Panc1 (cell line): ENCODE measurements around the gene CDK18. TPM values are rescaled to one million over a fixed set of nuclear protein-coding genes. Genes with fewer than 3 reads are reported as not detected.

ENCODE experiments used
- total RNA-seq: library from RNA; stranded (reverse); gene quantifications from one replicate; pipeline ENCODE4 v1.2.1, GENCODE V29; 2021; ENCODE audit not compliant: unreplicated experiment

Gene CDK18
- total RNA-seq, 1 experiment from 2014 or later, result 7.0 TPM

Other genes with a start within 250 kb of the CDK18 start
- 17.4 TPM for gene NUAK2, start 182.9 kb upstream of the CDK18 start, total RNA-seq
- gene KLHDC8A, start 147.7 kb upstream of the CDK18 start, total RNA-seq, result 0.31 TPM
- not detected for gene LEMD1, start 82.6 kb upstream of the CDK18 start, total RNA-seq
- 0.31 TPM for gene BLACAT1, start 48.6 kb upstream of the CDK18 start, total RNA-seq
- 54.6 TPM for gene ELK4, start 127.3 kb downstream of the CDK18 start, total RNA-seq
- gene SLC45A3, start 175.8 kb downstream of the CDK18 start, total RNA-seq, result 3.0 TPM
- gene NUCKS1, start 245.5 kb downstream of the CDK18 start, total RNA-seq, result 210 TPM